Measurements from ENCODE around the gene CLBA1. TPM values are rescaled to one million over a fixed set of nuclear protein-coding genes. Genes with fewer than 3 reads are reported as not detected.

CLBA1 gene
- total RNA-seq, 1 experiment from 2014 or later: 24.3 TPM

DNA sequence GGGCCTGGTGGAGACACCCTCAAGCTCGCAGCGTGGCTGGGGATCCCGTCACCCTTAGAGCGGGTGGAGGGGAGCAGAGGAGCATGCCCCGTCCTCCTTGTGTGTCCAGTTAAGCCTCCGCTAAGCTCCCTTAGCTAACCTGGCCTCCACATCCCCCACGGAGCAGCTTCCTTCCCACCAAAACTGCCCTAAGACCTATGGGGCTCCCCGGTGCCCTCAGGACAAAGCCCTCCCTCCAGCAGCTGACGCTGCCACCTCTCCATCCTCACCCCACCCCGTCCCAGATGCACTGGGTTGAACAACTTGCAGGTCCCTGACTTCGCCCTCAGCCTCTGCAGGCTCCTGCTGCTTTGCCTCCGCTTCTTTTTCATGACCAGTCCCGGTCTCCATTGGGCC is 11.4 kb upstream of the CLBA1 start:
- no TSS peak for BruUV-seq (replicated peaks)
- no peaks in the 10 kb centered on the region for H3K27me3 Mint-ChIP-seq (ENCODE audit: insufficient read depth, unreplicated experiment)
- H3K4me1 Mint-ChIP-seq (ENCODE audit: insufficient read depth, unreplicated experiment): peaks cover 37% of the 10 kb centered on the region
- ChIA-PET POLR2A (interaction anchor here (0.7 to 11.4 kb wide), 20 partner anchors 10 to 327 kb away, joined by 3 to 636 read pairs (median 6); partner anchors contain the start of genes BRF1, CDCA4, CEP170B and CLBA1), CTCF (interaction anchor here (0.6 to 6.5 kb wide), 12 partner anchors 10 to 204 kb away, joined by 3 to 167 read pairs (median 7); partner anchors contain the start of genes CDCA4 and CLBA1)
- no peaks in the 10 kb centered on the region for H3K9me3 Mint-ChIP-seq (ENCODE audit: unreplicated experiment)
- no peak for DNase-seq (ENCODE audit: unreplicated experiment)
- H3K4me3 Mint-ChIP-seq (ENCODE audit: unreplicated experiment): peak overlapping the region; percentile 92
- no peak for TF ChIP-seq CTCF (IDR thresholded peaks at IDR 0.05; ENCODE audit: unreplicated experiment)
- H3K36me3 Mint-ChIP-seq (ENCODE audit: insufficient read depth, unreplicated experiment): peaks cover 25% of the 10 kb centered on the region
- intact Hi-C loops (cut with micrococcal nuclease): no loop called here
- H3K27ac Mint-ChIP-seq (ENCODE audit: low read depth, unreplicated experiment): peak overlapping the region; percentile 78

DNA sequence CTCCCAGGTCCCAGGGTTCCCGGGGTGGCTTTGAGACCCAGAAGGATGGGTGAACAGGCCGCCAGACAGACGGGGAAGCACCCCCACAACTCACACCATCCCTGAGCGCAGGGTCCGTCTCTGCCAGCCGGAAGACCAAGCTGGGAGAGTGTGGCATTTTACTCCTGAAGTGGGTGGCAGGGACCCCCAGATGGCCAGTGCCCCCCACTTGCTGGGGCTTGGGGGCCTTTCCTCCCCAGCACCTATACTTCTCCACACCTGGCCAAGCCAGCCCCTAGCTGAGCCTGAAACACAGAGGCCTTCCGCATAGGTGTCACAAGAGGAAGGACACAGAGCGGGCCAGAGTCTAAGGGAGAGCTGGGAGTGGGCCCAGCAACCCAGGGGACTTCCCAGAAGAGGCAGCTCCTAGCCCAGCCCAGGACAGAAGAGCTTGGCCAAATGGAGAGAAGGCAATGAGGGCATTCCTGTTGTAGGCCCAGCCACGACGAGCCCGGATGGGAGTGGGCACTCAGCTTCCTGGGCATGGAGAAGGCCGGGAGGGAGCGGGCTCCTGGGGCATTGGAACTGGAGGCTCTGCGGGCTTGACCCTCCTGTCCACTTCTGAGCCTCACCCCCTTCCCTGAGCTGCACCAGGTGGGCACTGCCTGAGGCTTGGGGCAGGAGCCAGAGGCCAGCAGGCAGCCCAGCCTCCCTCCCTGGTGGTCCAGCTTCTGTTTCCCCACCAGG is 10.8 kb upstream of the CLBA1 start:
- Mint-ChIP-seq H3K4me3 (ENCODE audit: unreplicated experiment) (peak overlapping the region; percentile 92), H3K27ac (ENCODE audit: low read depth, unreplicated experiment) (peak overlapping the region; percentile 78), H3K9me3 (ENCODE audit: unreplicated experiment) (no peaks in the 10 kb centered on the region), H3K36me3 (ENCODE audit: insufficient read depth, unreplicated experiment) (peaks cover 19% of the 10 kb centered on the region), H3K4me1 (ENCODE audit: insufficient read depth, unreplicated experiment) (peaks cover 43% of the 10 kb centered on the region), H3K27me3 (ENCODE audit: insufficient read depth, unreplicated experiment) (no peaks in the 10 kb centered on the region)
- POLR2A ChIA-PET: interaction anchor here (0.9 to 11.4 kb wide), 9 partner anchors 9 to 116 kb away, joined by 3 to 636 read pairs (median 27); partner anchors contain the start of genes CDCA4 and CLBA1
- no TSS peak for BruUV-seq (replicated peaks)
- intact Hi-C loops (cut with micrococcal nuclease): no loop called here
- no peak for DNase-seq (ENCODE audit: unreplicated experiment)
- no peak for TF ChIP-seq CTCF (IDR thresholded peaks at IDR 0.05; ENCODE audit: unreplicated experiment)
- CTCF ChIA-PET: interaction anchor here (0.6 to 6.5 kb wide), 17 partner anchors 10 to 379 kb away, joined by 3 to 167 read pairs (median 4); partner anchors contain the start of genes CDCA4 and CLBA1

DNA sequence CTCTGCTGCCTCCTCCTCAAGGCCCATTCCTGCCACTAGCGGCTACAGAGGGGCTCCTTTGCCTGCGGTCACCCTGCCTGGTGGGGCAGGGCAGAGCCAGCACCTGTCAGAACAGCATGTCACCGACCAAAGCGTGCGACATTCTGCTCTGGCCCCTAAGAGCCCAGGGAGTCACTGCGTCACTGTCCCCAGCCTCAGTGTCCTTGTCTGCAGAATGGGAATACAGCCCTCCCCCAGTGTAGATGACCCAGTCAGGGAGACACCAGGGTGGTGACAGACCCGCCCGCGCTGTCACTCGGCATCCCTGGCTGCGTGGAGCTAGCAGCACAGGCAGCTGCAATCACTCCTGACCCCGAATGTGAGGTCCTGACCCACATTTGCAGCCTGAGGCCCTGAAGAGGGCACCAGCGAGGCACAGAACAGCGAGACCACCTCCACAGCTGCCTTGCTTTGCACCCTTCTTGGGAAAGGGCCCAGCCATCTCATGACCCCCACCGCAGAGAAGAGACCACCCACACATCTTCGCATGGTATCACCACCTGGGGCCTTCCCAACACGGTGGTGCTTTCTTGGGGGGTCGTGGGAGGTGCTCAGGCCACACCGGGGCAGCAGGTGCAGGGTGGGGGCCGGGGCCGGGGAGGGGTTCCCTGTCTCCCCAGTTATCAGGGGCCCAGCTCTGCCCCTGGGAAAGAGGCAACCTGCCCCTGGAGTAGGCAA is 9.9 kb upstream of the CLBA1 start:
- DNase-seq (ENCODE audit: unreplicated experiment): no peak
- intact Hi-C loops (cut with micrococcal nuclease): loop anchor here (1.0 to 2.0 kb wide), 2 partner anchors 70 to 305 kb away; no protein-coding TSS in a partner anchor
- peak overlapping the region; percentile 97 for H3K4me3 Mint-ChIP-seq (ENCODE audit: unreplicated experiment)
- TF ChIP-seq CTCF (IDR thresholded peaks at IDR 0.05; ENCODE audit: unreplicated experiment): no peak
- POLR2A ChIA-PET: interaction anchor here (1.5 to 11.4 kb wide), 5 partner anchors 13 to 111 kb away, joined by 4 to 636 read pairs (median 39); partner anchors contain the start of gene CDCA4
- no peaks in the 10 kb centered on the region for H3K9me3 Mint-ChIP-seq (ENCODE audit: unreplicated experiment)
- no TSS peak for BruUV-seq (replicated peaks)
- H3K4me1 Mint-ChIP-seq (ENCODE audit: insufficient read depth, unreplicated experiment): peaks cover 48% of the 10 kb centered on the region
- CTCF ChIA-PET: interaction anchor here (0.6 to 6.5 kb wide), 18 partner anchors 8 to 378 kb away, joined by 3 to 167 read pairs (median 6); partner anchors contain the start of genes CDCA4 and CLBA1
- no peaks in the 10 kb centered on the region for H3K27me3 Mint-ChIP-seq (ENCODE audit: insufficient read depth, unreplicated experiment)
- H3K36me3 Mint-ChIP-seq (ENCODE audit: insufficient read depth, unreplicated experiment): peaks cover 13% of the 10 kb centered on the region
- no peak overlapping the region for H3K27ac Mint-ChIP-seq (ENCODE audit: low read depth, unreplicated experiment)
